HL-60 (cell line): ENCODE data around the gene HTR6.

Source experiments
- GABPA ChIP-seq: IDR thresholded peaks from 2 replicates; pipeline ENCODE4 v1.6.1; 2012; ENCODE audit warnings: low read depth
- POLR2AphosphoS5 ChIP-seq: IDR thresholded peaks from 2 replicates; pipeline ENCODE4 v1.6.1; 2012; ENCODE audit warnings: low read depth
- SPI1 ChIP-seq: IDR thresholded peaks from 2 replicates; pipeline ENCODE4 v1.6.1; 2012; ENCODE audit warnings: low read depth, mild to moderate bottlenecking, borderline replicate concordance
- TF ChIP-seq, protein P1 (sequence below): IDR thresholded peaks from one replicate; pipeline ENCODE4 v1.5.1; 2011; ENCODE audit warnings: low read length, control low read depth, inconsistent platforms; ENCODE audit not compliant: insufficient read depth
- TF ChIP-seq, protein P2 (sequence below): IDR thresholded peaks from 2 replicates; pipeline ENCODE4 v1.6.1; 2012; ENCODE audit warnings: low read depth; ENCODE audit not compliant: insufficient replicate concordance

DNA sequence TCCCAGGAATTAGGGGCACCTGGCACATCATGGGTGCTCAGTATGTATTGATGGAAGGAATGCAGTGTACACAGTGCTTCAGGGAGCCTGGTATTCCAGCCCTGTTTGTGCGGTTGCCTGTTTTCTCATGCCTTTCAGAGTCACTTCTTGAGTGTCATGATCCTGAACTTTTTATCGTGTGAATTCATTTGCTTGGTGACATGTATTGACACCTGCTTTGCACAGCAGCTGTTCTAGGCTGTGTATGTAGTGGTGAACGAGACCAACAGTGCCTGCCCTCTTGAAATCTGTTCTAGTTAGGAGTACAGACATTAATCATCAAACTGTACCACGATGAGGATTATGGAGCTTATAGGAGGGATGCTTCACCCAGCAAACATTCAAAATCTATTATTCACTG lies 6.1 kb downstream of the HTR6 start:
- TF ChIP-seq, protein P1, sequence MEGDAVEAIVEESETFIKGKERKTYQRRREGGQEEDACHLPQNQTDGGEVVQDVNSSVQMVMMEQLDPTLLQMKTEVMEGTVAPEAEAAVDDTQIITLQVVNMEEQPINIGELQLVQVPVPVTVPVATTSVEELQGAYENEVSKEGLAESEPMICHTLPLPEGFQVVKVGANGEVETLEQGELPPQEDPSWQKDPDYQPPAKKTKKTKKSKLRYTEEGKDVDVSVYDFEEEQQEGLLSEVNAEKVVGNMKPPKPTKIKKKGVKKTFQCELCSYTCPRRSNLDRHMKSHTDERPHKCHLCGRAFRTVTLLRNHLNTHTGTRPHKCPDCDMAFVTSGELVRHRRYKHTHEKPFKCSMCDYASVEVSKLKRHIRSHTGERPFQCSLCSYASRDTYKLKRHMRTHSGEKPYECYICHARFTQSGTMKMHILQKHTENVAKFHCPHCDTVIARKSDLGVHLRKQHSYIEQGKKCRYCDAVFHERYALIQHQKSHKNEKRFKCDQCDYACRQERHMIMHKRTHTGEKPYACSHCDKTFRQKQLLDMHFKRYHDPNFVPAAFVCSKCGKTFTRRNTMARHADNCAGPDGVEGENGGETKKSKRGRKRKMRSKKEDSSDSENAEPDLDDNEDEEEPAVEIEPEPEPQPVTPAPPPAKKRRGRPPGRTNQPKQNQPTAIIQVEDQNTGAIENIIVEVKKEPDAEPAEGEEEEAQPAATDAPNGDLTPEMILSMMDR: no peak
- TF ChIP-seq GABPA (no peak), POLR2AphosphoS5 (no peak), SPI1 (no peak)
- TF ChIP-seq, protein P2, sequence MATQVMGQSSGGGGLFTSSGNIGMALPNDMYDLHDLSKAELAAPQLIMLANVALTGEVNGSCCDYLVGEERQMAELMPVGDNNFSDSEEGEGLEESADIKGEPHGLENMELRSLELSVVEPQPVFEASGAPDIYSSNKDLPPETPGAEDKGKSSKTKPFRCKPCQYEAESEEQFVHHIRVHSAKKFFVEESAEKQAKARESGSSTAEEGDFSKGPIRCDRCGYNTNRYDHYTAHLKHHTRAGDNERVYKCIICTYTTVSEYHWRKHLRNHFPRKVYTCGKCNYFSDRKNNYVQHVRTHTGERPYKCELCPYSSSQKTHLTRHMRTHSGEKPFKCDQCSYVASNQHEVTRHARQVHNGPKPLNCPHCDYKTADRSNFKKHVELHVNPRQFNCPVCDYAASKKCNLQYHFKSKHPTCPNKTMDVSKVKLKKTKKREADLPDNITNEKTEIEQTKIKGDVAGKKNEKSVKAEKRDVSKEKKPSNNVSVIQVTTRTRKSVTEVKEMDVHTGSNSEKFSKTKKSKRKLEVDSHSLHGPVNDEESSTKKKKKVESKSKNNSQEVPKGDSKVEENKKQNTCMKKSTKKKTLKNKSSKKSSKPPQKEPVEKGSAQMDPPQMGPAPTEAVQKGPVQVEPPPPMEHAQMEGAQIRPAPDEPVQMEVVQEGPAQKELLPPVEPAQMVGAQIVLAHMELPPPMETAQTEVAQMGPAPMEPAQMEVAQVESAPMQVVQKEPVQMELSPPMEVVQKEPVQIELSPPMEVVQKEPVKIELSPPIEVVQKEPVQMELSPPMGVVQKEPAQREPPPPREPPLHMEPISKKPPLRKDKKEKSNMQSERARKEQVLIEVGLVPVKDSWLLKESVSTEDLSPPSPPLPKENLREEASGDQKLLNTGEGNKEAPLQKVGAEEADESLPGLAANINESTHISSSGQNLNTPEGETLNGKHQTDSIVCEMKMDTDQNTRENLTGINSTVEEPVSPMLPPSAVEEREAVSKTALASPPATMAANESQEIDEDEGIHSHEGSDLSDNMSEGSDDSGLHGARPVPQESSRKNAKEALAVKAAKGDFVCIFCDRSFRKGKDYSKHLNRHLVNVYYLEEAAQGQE: no peak
